ENCODE data around the gene OSBP2.
"Not testable (repeated sequence)": the region's sequence is repeated elsewhere in the genome, so short reads cannot be mapped to it uniquely, and the experiment has no call there.

Gene OSBP2

DNA sequence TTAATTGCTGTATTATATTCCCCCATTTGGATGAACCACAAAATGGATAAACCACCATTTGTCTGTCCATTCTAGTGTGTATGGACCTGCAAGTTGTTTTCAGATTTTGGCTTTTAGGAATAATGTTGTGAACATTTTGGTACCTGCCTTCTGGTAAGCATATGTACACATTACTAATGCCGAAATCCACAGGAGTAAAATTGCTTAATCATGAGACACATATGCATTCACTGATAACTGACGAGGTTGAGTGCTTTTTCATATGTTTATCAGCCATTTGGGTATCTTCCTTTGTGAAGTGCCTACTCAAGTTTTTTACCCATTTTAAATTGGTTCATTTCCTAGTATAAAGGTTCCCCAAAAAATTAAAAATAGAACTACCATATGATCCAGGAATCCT is 34.2 kb downstream of the OSBP2 start:
- Histone ChIP-seq H3K36me3 (ENCODE audit: insufficient read depth, low read length) (no peaks in the 10 kb centered on the region), H3K27me3 (ENCODE audit: insufficient read depth, low read length, poor library complexity, severe bottlenecking) (no peaks in the 10 kb centered on the region), H4K20me1 (ENCODE audit: insufficient read depth, low read length, poor library complexity, severe bottlenecking) (no peaks in the 10 kb centered on the region), H2AFZ (ENCODE audit: low read length) (no peak overlapping the region), H3K4me2 (ENCODE audit: low read depth, low read length, poor library complexity, severe bottlenecking) (no peak overlapping the region), H3F3A (ENCODE audit: low read depth) (no peaks in the 10 kb centered on the region), H3K4me3 (ENCODE audit: low read length, poor library complexity, severe bottlenecking) (no peak overlapping the region), H3K9me2 (replicated peaks; ENCODE audit: low read depth, low read length) (no peaks in the 10 kb centered on the region), H3K9me3 (ENCODE audit: insufficient read depth, low read depth, low read length) (no peaks in the 10 kb centered on the region), H3K9ac (ENCODE audit: low read depth, low read length, poor library complexity, severe bottlenecking) (no peak overlapping the region), H3K4me1 (ENCODE audit: insufficient read depth, low read length, poor library complexity, severe bottlenecking) (no peaks in the 10 kb centered on the region), H3K79me2 (ENCODE audit: insufficient read depth, low read length) (no peaks in the 10 kb centered on the region)
- TF ChIP-seq, protein P1, sequence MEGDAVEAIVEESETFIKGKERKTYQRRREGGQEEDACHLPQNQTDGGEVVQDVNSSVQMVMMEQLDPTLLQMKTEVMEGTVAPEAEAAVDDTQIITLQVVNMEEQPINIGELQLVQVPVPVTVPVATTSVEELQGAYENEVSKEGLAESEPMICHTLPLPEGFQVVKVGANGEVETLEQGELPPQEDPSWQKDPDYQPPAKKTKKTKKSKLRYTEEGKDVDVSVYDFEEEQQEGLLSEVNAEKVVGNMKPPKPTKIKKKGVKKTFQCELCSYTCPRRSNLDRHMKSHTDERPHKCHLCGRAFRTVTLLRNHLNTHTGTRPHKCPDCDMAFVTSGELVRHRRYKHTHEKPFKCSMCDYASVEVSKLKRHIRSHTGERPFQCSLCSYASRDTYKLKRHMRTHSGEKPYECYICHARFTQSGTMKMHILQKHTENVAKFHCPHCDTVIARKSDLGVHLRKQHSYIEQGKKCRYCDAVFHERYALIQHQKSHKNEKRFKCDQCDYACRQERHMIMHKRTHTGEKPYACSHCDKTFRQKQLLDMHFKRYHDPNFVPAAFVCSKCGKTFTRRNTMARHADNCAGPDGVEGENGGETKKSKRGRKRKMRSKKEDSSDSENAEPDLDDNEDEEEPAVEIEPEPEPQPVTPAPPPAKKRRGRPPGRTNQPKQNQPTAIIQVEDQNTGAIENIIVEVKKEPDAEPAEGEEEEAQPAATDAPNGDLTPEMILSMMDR (conservative IDR thresholded peaks at IDR 0.05; ENCODE audit: low read length): no peak
- no peak for TF ChIP-seq EZH2phosphoT487 (IDR thresholded peaks at IDR 0.05; ENCODE audit: borderline replicate concordance)

DNA sequence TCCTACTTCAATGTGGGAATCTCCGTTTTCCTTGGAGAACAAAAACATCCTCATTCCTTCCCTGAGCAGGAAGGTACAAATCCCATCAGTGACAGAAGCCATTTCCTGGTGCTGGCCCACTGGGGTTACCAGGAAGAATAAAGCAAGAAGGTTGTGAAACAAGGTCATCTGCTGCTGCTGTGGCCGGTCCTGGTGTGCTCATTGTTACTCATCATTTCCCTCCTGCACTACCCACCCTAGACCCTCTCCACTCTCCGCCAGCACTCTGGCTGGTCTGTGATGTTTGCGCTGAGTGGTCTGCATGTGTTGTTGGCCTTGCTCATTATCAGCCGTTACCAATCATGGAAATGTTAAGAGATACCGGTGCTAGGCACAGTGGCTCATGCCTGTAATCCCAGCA is 37.0 kb downstream of the OSBP2 start:
- H3K9ac ChIP-seq (ENCODE audit: low read depth, low read length, poor library complexity, severe bottlenecking): no peak overlapping the region
- no peak overlapping the region for H2AFZ ChIP-seq (ENCODE audit: low read length)
- no peak overlapping the region for H3K4me2 ChIP-seq (ENCODE audit: low read depth, low read length, poor library complexity, severe bottlenecking)
- no peaks in the 10 kb centered on the region for H3K79me2 ChIP-seq (ENCODE audit: insufficient read depth, low read length)
- no peaks in the 10 kb centered on the region for H3F3A ChIP-seq (ENCODE audit: low read depth)
- H3K4me3 ChIP-seq (ENCODE audit: low read length, poor library complexity, severe bottlenecking): no peak overlapping the region
- no peaks in the 10 kb centered on the region for H3K27me3 ChIP-seq (ENCODE audit: insufficient read depth, low read length, poor library complexity, severe bottlenecking)
- H3K9me3 ChIP-seq (ENCODE audit: insufficient read depth, low read depth, low read length): no peaks in the 10 kb centered on the region
- H3K36me3 ChIP-seq (ENCODE audit: insufficient read depth, low read length): no peaks in the 10 kb centered on the region
- no peaks in the 10 kb centered on the region for H4K20me1 ChIP-seq (ENCODE audit: insufficient read depth, low read length, poor library complexity, severe bottlenecking)
- no peak for TF ChIP-seq EZH2phosphoT487 (IDR thresholded peaks at IDR 0.05; ENCODE audit: borderline replicate concordance)
- H3K9me2 ChIP-seq (replicated peaks; ENCODE audit: low read depth, low read length): no peaks in the 10 kb centered on the region
- no peaks in the 10 kb centered on the region for H3K4me1 ChIP-seq (ENCODE audit: insufficient read depth, low read length, poor library complexity, severe bottlenecking)

DNA sequence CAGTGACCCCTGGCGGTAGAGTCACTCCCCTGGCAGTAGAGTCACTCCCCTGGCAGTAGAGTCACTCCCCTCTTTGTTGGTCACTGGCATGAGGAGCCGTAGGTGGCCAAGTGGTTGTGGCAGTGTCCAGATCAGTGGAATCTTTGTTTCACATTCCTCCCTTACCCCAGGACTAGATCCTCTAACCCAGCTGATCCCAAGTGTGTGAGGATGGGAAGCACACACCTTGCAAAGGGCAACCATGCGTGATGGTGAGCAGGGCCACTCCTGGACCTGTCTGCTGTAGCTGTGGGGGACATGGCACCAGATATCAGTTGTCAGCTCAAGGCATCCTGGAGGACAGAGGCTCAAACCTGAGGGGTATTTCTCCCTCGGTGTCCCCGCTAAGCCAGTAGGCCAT is 37.8 kb downstream of the OSBP2 start:
- H3K27me3 ChIP-seq (ENCODE audit: insufficient read depth, low read length, poor library complexity, severe bottlenecking): no peaks in the 10 kb centered on the region
- no peaks in the 10 kb centered on the region for H3F3A ChIP-seq (ENCODE audit: low read depth)
- no peaks in the 10 kb centered on the region for H3K79me2 ChIP-seq (ENCODE audit: insufficient read depth, low read length)
- no peak overlapping the region for H2AFZ ChIP-seq (ENCODE audit: low read length)
- no peaks in the 10 kb centered on the region for H3K36me3 ChIP-seq (ENCODE audit: insufficient read depth, low read length)
- no peak overlapping the region for H3K4me3 ChIP-seq (ENCODE audit: low read length, poor library complexity, severe bottlenecking)
- H4K20me1 ChIP-seq (ENCODE audit: insufficient read depth, low read length, poor library complexity, severe bottlenecking): no peaks in the 10 kb centered on the region
- no peak overlapping the region for H3K9ac ChIP-seq (ENCODE audit: low read depth, low read length, poor library complexity, severe bottlenecking)
- H3K4me1 ChIP-seq (ENCODE audit: insufficient read depth, low read length, poor library complexity, severe bottlenecking): no peaks in the 10 kb centered on the region
- no peaks in the 10 kb centered on the region for H3K9me3 ChIP-seq (ENCODE audit: insufficient read depth, low read depth, low read length)
- H3K9me2 ChIP-seq (replicated peaks; ENCODE audit: low read depth, low read length): no peaks in the 10 kb centered on the region
- TF ChIP-seq, protein P1 (conservative IDR thresholded peaks at IDR 0.05; ENCODE audit: low read length): no peak
- TF ChIP-seq EZH2phosphoT487 (IDR thresholded peaks at IDR 0.05; ENCODE audit: borderline replicate concordance): no peak
- no peak overlapping the region for H3K4me2 ChIP-seq (ENCODE audit: low read depth, low read length, poor library complexity, severe bottlenecking)

DNA sequence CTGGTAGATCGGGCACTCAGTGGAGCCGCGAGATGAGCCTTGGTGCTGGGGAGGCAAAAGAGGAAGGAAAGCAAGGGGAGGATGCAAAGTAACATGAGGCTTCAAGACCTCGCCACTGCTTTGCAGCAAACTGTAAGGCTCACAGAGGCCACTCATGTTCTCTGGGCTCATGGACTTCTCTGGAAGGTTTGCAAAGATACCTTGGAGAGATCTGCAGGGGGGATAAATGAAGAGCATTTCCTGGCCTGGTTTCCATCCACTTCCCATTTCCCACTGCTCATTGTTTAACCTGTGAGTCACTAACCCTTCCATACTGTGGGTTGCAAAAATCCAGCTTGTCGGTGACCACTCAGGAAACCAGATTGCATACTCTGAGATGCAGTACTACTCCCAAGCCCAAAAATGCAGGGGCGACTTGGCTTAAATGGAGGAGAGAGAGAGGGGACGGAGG is 38.5 kb downstream of the OSBP2 start:
- no peak overlapping the region for H2AFZ ChIP-seq (ENCODE audit: low read length)

DNA sequence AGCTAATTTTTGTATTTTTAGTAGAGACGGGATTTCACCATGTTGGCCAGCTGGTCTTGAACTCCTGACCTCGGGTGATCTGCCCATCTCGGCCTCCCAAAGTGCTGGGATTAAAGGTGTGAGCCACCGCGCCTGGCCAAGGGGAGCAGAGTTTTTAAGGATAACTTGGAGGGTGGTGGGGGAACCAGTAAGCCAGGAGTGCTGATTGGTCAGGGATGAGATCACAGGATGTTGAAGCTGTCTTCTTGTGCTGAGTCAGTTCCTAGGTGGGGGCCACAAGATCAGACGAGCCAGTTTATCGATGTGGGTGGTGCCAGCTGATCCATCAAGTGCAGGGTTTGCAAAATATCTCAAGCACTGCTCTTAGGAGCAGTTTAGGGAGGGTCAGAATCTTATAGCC is 45.3 kb downstream of the OSBP2 start:
- not testable (repeated sequence) for H3K9ac ChIP-seq (ENCODE audit: low read depth, low read length, poor library complexity, severe bottlenecking)

More for the DNA sequence above, 38.5 kb downstream of the OSBP2 start:
- Histone ChIP-seq H3K9me3 (ENCODE audit: insufficient read depth, low read depth, low read length) (no peaks in the 10 kb centered on the region), H4K20me1 (ENCODE audit: insufficient read depth, low read length, poor library complexity, severe bottlenecking) (no peaks in the 10 kb centered on the region), H3K4me2 (ENCODE audit: low read depth, low read length, poor library complexity, severe bottlenecking) (no peak overlapping the region), H3K36me3 (ENCODE audit: insufficient read depth, low read length) (no peaks in the 10 kb centered on the region), H3K27me3 (ENCODE audit: insufficient read depth, low read length, poor library complexity, severe bottlenecking) (no peaks in the 10 kb centered on the region), H3K9ac (ENCODE audit: low read depth, low read length, poor library complexity, severe bottlenecking) (no peak overlapping the region), H3F3A (ENCODE audit: low read depth) (no peaks in the 10 kb centered on the region), H3K4me3 (ENCODE audit: low read length, poor library complexity, severe bottlenecking) (no peak overlapping the region), H3K9me2 (replicated peaks; ENCODE audit: low read depth, low read length) (no peaks in the 10 kb centered on the region), H3K79me2 (ENCODE audit: insufficient read depth, low read length) (no peaks in the 10 kb centered on the region), H3K4me1 (ENCODE audit: insufficient read depth, low read length, poor library complexity, severe bottlenecking) (no peaks in the 10 kb centered on the region)
- TF ChIP-seq, protein P1 (conservative IDR thresholded peaks at IDR 0.05; ENCODE audit: low read length): no peak
- TF ChIP-seq EZH2phosphoT487 (IDR thresholded peaks at IDR 0.05; ENCODE audit: borderline replicate concordance): no peak

More for the DNA sequence above, 45.3 kb downstream of the OSBP2 start:
- not testable (repeated sequence) for H4K20me1 ChIP-seq (ENCODE audit: insufficient read depth, low read length, poor library complexity, severe bottlenecking); H3K27me3 ChIP-seq (ENCODE audit: insufficient read depth, low read length, poor library complexity, severe bottlenecking); H3K4me3 ChIP-seq (ENCODE audit: low read length, poor library complexity, severe bottlenecking); H3K9me3 ChIP-seq (ENCODE audit: insufficient read depth, low read depth, low read length); H3F3A ChIP-seq (ENCODE audit: low read depth); H3K79me2 ChIP-seq (ENCODE audit: insufficient read depth, low read length); H3K36me3 ChIP-seq (ENCODE audit: insufficient read depth, low read length); H3K9me2 ChIP-seq (replicated peaks; ENCODE audit: low read depth, low read length); H3K4me1 ChIP-seq (ENCODE audit: insufficient read depth, low read length, poor library complexity, severe bottlenecking)
- Histone ChIP-seq H3K4me2 (ENCODE audit: low read depth, low read length, poor library complexity, severe bottlenecking) (peak overlapping the region; percentile 20), H2AFZ (ENCODE audit: low read length) (peak overlapping the region; percentile 67; the same call in 1 of the 2 replicates)

Data from Loucy (cell line).